NT2/D1 (cell line): Measurements from ENCODE around the gene ADORA1.

Experiments
- YY1 ChIP-seq: IDR thresholded peaks from 2 replicates; pipeline ENCODE4 v1.6.1; 2011; ENCODE audit not compliant: insufficient read length, insufficient read depth
- ZNF274 ChIP-seq: IDR thresholded peaks from 2 replicates; pipeline ENCODE4 v1.6.1; 2011; ENCODE audit warnings: mild to moderate bottlenecking, low read depth, low read length

GRCh38 chr1:203210988-203211387 is 83.5 kb downstream of the ADORA1 start:
- no peak for TF ChIP-seq ZNF274
- TF ChIP-seq YY1, result no peak
